Natural killer cell (primary cell): ENCODE results near the gene IL7R. TPM values are rescaled to one million over a fixed set of nuclear protein-coding genes. Genes with fewer than 3 reads are reported as not detected.
"Not testable (repeated sequence)": the region's sequence is repeated elsewhere in the genome, so short reads cannot be mapped to it uniquely, and the experiment has no call there.

Experiments
- ATAC-seq, 3 donors: fragments of 150-1000 bp in 2 of 3; fragments of 200-7000 bp in 1 of 3; cut with Tn5 transposase; 1 replicate in 1 of 3; 2 replicates in 2 of 3; pipeline ENCODE4 v1.10.0; 2021; ENCODE audit warnings: mild to moderate bottlenecking in 2 of 3, moderate library complexity in 2 of 3
- DNase-seq, 2 donors: peaks; one replicate each; pipeline versions ENCODE4 v3.0.0 to v3.0.0-alpha.2; 2013 to 2021; ENCODE audit warnings: mixed read lengths in 1 of 2
- H3K27ac ChIP-seq: one replicate; pipeline ENCODE4 v1.5.1; 2013; ENCODE audit warnings: mild to moderate bottlenecking, low read length
- H3K27me3 ChIP-seq: one replicate; pipeline ENCODE4 v1.6.1; 2013; ENCODE audit warnings: low read length; ENCODE audit not compliant: control insufficient read depth, insufficient read depth
- H3K36me3 ChIP-seq: one replicate; pipeline ENCODE4 v1.6.1; 2013; ENCODE audit warnings: low read length; ENCODE audit not compliant: control insufficient read depth, insufficient read depth
- H3K4me1 ChIP-seq: one replicate; pipeline ENCODE4 v1.6.1; 2013; ENCODE audit warnings: low read length; ENCODE audit not compliant: control insufficient read depth, insufficient read depth
- H3K4me3 ChIP-seq: one replicate; pipeline ENCODE4 v1.5.1; 2013; ENCODE audit warnings: low read length
- H3K9me3 ChIP-seq: one replicate; pipeline ENCODE4 v1.6.1; 2013; ENCODE audit warnings: low read length; ENCODE audit not compliant: control insufficient read depth, insufficient read depth
- H3K27ac Mint-ChIP-seq, 2 donors: one replicate each; pipeline ENCODE4 v1.8.0; 2022; ENCODE audit warnings: mild to moderate bottlenecking in 2 of 2, mixed read lengths in 2 of 2, moderate library complexity in 1 of 2
- H3K27me3 Mint-ChIP-seq, 2 donors: one replicate each; pipeline ENCODE4 v1.8.0; 2022; ENCODE audit warnings: low read depth in 2 of 2, mixed read lengths in 2 of 2
- H3K36me3 Mint-ChIP-seq: one replicate; pipeline ENCODE4 v1.8.0; 2022; ENCODE audit warnings: mixed read lengths
- H3K4me1 Mint-ChIP-seq, 2 donors: one replicate each; pipeline ENCODE4 v1.8.0; 2022; ENCODE audit warnings: mixed read lengths in 2 of 2
- H3K4me3 Mint-ChIP-seq: one replicate; pipeline ENCODE4 v1.8.0; 2022; ENCODE audit warnings: mild to moderate bottlenecking, moderate library complexity, mixed read lengths
- H3K9me3 Mint-ChIP-seq, 2 donors: one replicate each; pipeline ENCODE4 v1.8.0; 2022; ENCODE audit warnings: mixed read lengths in 2 of 2
- CTCF ChIP-seq: fragments of 200-600 bp; IDR thresholded peaks from one replicate; pipeline ENCODE4 v1.8.0; 2022; ENCODE audit warnings: antibody characterized with exemption
- WGBS: methylation state at CpG from one replicate; pipeline ENCODE4 v1.1.7; 2013; ENCODE audit warnings: missing lambda C conversion rate; ENCODE audit not compliant: insufficient coverage; 5-methylcytosine and 5-hydroxymethylcytosine counted together
- intact Hi-C: fragments of 100-400 bp; cut with micrococcal nuclease; formaldehyde crosslinking; loops from one replicate; pipeline ENCODE4 v1.14.2; 2022
- total RNA-seq, 4 donors: library from RNA; stranded (reverse); fragments of 120-200 nt in 1 of 4; gene quantifications; one replicate each; pipeline versions ENCODE4 v1.2.3 to v1.2.4, GENCODE V29; 2013 to 2022

IL7R gene
- total RNA-seq, 3 donors from 2014 or later (not counting 1 experiment from before 2014, with no cell fraction given), result 22.0 to 42.7 (median 30.4) TPM

- Mint-ChIP-seq H3K4me1 (no peaks in the 10 kb centered on the region), H3K27ac (no peak overlapping the region), H3K4me3 (no peak overlapping the region), H3K9me3 (peaks cover 0 to 3% of the 10 kb centered on the region in 2 donors), H3K27me3 (no peaks in the 10 kb centered on the region), H3K36me3 (peaks cover 6% of the 10 kb centered on the region)
- Histone ChIP-seq H3K9me3 (peaks cover 15% of the 10 kb centered on the region), H3K27ac (no peak overlapping the region), H3K27me3 (no peaks in the 10 kb centered on the region), H3K4me1 (no peaks in the 10 kb centered on the region), H3K36me3 (no peaks in the 10 kb centered on the region), H3K4me3 (no peak overlapping the region)
- DNase-seq, result no peak
- ATAC-seq, result no peak
- intact Hi-C loops, result no loop called here
- no peak for TF ChIP-seq CTCF
Measured at GRCh38 chr5:35842856-35843255, 13.8 kb upstream of the IL7R start.

- intact Hi-C loops, H3K27me3 Mint-ChIP-seq, H3K9me3 Mint-ChIP-seq, ATAC-seq, H3K27ac ChIP-seq, H3K4me3 Mint-ChIP-seq, H3K4me3 ChIP-seq, H3K36me3 Mint-ChIP-seq, H3K27ac Mint-ChIP-seq, DNase-seq, H3K4me1 Mint-ChIP-seq, H3K4me1 ChIP-seq, H3K27me3 ChIP-seq, H3K36me3 ChIP-seq: not testable (repeated sequence)
- WGBS, result 92% methylated on average over 2 of the region's 2 CpGs
- H3K9me3 ChIP-seq, result peaks cover 15% of the 10 kb centered on the region
Measured at GRCh38 chr5:35845508-35845907, 11.2 kb upstream of the IL7R start.

- H3K4me1 ChIP-seq, result peaks cover 8% of the 10 kb centered on the region
- no peak overlapping the region for H3K27ac ChIP-seq
- no peaks in the 10 kb centered on the region for H3K4me1 Mint-ChIP-seq
- H3K27ac Mint-ChIP-seq, result no peak overlapping the region
- no peak for TF ChIP-seq CTCF
- peaks cover 6% of the 10 kb centered on the region for H3K36me3 Mint-ChIP-seq
- no peaks in the 10 kb centered on the region for H3K27me3 ChIP-seq
- DNase-seq (no peak), ATAC-seq (no peak)
- intact Hi-C loops, result no loop called here
- H3K9me3 ChIP-seq, result peaks cover 15% of the 10 kb centered on the region
- H3K36me3 ChIP-seq, result no peaks in the 10 kb centered on the region
- no peak overlapping the region for H3K4me3 Mint-ChIP-seq
- peaks cover 0 to 3% of the 10 kb centered on the region in 2 donors for H3K9me3 Mint-ChIP-seq
- H3K4me3 ChIP-seq, result no peak overlapping the region
- H3K27me3 Mint-ChIP-seq, result no peaks in the 10 kb centered on the region
Measured at GRCh38 chr5:35847491-35847890, 9.2 kb upstream of the IL7R start.

GRCh38 chr5:35847961-35848360 lies 8.7 kb upstream of the IL7R start:
- Mint-ChIP-seq H3K27me3 (no peaks in the 10 kb centered on the region), H3K36me3 (peaks cover 6% of the 10 kb centered on the region), H3K9me3 (peaks cover 0 to 3% of the 10 kb centered on the region in 2 donors), H3K4me1 (no peaks in the 10 kb centered on the region), H3K4me3 (no peak overlapping the region), H3K27ac (no peak overlapping the region)
- Histone ChIP-seq H3K4me1 (peaks cover 11% of the 10 kb centered on the region), H3K27ac (no peak overlapping the region), H3K36me3 (no peaks in the 10 kb centered on the region), H3K9me3 (peaks cover 15% of the 10 kb centered on the region), H3K27me3 (no peaks in the 10 kb centered on the region), H3K4me3 (no peak overlapping the region)
- TF ChIP-seq CTCF, result no peak
- 84% methylated on average over 3 of the region's 3 CpGs for WGBS
- intact Hi-C loops, result no loop called here
- ATAC-seq, result no peak
- DNase-seq, result no peak
